Measurements from ENCODE around the gene UCP2.

Gene UCP2

DNA sequence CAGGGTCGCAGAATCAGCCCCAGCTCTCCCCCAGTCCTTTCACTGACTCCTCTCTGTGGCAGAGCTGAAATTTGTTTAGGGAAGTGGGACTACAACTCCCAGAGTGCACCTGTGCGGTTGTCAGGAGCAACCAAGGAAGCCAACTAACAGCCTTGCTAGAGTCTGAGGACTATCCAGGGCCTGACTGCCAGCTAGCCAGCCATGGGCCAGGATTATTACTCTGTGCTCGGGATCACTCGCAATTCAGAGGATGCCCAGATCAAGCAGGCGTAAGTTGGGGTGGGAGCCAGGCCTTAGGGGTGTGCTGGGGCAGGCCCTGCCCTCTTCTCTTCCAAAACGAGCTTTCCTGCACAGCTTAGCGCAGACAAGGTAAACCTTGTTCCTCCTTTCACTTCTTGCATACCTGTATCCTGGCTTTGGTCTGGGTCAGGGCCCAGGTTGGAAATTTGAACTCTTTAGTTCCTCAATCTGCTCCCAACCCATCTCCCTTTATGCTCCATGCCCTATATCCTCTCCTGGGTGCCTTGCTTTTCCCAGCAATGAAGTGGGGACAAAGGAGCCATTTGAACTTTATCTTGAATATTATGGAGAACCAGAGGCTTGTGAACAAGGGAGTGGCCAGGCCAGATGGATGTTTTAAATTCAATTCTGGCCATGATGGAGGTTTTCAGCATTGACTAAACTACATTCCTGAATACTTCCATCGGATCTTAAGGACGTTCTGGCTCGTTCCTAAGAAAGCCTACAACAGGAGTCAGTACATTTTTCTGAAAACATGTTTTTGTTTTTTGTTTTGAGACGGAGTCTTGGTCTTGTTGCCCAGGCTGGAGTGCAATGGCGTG, 31.6 kb downstream of the UCP2 start, which contains the start of gene DNAJB13:
TSS of gene DNAJB13 (plus strand) at position 158 of the 842 bp plus-strand sequence. CDS start at position 202, 44 bp downstream.
- H3K27ac ChIP-seq: no peak within 1 kb of the TSS
- TF ChIP-seq, protein P1, sequence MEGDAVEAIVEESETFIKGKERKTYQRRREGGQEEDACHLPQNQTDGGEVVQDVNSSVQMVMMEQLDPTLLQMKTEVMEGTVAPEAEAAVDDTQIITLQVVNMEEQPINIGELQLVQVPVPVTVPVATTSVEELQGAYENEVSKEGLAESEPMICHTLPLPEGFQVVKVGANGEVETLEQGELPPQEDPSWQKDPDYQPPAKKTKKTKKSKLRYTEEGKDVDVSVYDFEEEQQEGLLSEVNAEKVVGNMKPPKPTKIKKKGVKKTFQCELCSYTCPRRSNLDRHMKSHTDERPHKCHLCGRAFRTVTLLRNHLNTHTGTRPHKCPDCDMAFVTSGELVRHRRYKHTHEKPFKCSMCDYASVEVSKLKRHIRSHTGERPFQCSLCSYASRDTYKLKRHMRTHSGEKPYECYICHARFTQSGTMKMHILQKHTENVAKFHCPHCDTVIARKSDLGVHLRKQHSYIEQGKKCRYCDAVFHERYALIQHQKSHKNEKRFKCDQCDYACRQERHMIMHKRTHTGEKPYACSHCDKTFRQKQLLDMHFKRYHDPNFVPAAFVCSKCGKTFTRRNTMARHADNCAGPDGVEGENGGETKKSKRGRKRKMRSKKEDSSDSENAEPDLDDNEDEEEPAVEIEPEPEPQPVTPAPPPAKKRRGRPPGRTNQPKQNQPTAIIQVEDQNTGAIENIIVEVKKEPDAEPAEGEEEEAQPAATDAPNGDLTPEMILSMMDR (conservative IDR thresholded peaks at IDR 0.05): no peak

DNA sequence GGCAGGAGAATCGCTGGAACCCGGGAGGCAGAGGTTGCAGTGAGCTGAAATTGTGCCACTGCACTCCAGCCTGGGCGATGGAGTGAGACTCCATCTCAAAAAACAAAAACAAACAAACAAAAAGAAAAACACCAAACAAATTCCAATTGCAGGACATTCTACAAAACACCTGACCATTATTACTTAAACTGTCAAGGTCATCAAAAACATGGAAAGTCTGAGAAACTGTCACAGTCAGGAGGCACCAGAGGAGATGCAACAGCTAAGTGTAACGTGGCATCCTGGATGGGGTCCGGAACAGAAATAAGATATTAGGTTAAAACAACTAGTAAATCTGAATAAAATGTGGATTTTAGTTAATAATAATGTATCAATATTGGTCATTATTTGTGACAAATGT, 32.7 kb downstream of the UCP2 start:
- H3K27ac ChIP-seq: no peak overlapping the region
- TF ChIP-seq, protein P1 (conservative IDR thresholded peaks at IDR 0.05): no peak

DNA sequence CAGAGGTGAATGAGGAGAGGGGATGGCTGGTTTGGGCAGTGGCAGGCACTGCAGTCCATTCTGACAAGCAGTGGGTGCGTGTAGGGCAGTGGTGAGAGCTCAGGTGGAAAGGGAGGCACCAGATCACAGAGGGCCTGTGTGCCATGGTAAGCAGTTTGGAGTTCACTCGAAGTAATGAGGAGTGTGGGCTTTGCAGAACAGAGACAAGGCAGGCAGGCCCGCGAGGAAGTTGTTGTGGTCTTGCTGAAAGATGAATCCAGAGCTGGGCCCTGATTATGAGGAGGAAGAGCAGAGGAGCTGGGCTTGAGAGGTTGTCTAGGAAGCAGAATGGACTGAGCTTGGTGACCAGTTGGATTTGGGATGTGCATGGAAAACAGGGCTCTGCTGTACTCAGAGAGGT, 33.4 kb downstream of the UCP2 start:
- H3K27ac ChIP-seq: no peak overlapping the region
- TF ChIP-seq, protein P1 (conservative IDR thresholded peaks at IDR 0.05): no peak

DNA sequence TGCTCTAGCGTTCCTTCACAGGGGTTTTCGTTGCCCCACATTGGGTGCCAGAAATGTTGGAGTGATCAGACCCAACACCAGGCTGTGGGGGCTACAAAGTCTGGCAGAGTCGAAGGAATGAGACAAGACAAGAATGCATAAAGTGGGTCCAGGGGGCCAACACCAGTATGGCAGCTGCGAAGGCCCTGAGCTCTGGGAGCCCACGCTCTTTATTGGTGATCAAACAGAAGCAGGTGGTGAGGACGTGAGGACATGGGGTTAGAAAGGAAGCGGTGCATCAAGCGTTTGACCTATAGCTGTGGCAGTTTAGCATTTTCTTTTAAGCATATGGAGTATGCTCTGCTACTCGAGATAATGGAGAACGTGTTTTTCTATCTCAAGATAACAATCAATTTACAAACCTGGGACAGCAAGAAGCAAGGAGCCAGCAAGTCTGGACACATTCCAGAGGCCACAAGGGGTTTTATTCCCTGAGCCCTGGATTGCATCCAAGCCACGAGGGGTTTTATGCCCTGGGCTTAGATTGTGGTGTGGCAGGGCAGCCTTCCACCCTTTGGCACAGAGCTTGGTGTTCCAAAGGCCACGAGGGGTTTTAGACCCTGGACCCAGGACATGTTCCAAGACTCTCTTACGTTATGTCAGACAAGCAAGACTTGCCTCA, 35.7 kb downstream of the UCP2 start:
- TF ChIP-seq, protein P1 (conservative IDR thresholded peaks at IDR 0.05): no peak
- H3K27ac ChIP-seq: no peak overlapping the region

DNA sequence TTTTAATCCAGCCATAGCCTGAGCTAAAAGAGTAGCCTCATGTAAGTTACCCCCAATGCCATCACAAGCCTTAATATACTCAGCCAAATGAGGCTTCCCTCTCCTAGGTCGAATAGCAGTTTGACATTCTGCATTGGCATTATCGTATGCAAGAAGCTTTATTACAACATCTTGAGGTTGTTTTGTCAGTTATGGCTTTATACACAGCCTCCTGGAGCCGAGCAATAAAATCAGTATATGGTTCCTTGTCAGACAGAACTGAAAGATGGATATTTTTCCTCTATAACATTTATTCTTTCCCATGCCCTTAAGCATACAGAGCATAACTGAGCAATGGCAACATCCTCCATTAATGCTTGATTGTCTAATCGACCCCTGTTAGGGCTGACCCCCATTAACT, 37.2 kb downstream of the UCP2 start:
- H3K27ac ChIP-seq: no peak overlapping the region
- TF ChIP-seq, protein P1 (conservative IDR thresholded peaks at IDR 0.05): no peak

DNA sequence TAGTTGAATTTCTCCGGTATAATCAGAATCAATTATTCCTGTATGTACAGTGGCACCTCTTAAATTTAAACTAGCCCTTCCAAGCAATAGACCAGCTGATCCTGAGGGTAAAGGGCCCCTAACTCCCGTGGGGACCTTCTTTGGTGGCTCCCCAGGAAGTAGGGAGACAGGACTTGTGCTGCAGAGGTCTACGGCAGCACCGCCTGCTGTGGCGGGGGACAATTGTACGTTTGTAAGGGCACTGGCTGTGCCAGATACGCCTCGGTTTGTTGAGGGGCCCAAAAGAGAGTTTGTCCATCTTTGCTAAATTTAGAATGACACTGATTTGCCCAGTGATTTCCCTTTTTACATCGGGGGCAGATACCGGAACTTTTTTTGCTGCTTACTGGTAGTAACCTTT, 37.7 kb downstream of the UCP2 start:
- TF ChIP-seq, protein P1 (conservative IDR thresholded peaks at IDR 0.05): no peak
- H3K27ac ChIP-seq: no peak overlapping the region

DNA sequence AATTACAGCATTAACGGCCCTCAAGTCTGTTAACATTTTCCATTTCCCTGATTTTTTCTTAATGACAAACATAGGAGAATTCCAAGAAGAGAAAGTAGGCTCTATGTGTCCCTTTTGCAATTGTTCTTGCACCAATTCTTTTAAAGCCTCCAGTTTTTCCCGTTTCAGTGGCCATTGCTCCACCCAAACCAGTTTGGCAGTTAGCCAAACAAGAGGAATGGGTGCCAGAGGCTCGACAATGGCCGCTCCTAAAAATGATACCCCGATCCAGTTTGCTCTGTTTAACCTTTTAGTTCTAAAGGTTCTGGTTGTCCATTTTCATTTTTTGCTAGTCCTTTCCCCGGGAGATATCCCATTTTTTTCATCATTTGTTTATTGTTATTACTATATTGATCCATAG, 38.6 kb downstream of the UCP2 start:
- TF ChIP-seq, protein P1 (conservative IDR thresholded peaks at IDR 0.05): no peak

More for the DNA sequence above, 38.6 kb downstream of the UCP2 start:
- no peak overlapping the region for H3K27ac ChIP-seq
